ENCODE results near the gene SELPLG.

Gene SELPLG

DNA sequence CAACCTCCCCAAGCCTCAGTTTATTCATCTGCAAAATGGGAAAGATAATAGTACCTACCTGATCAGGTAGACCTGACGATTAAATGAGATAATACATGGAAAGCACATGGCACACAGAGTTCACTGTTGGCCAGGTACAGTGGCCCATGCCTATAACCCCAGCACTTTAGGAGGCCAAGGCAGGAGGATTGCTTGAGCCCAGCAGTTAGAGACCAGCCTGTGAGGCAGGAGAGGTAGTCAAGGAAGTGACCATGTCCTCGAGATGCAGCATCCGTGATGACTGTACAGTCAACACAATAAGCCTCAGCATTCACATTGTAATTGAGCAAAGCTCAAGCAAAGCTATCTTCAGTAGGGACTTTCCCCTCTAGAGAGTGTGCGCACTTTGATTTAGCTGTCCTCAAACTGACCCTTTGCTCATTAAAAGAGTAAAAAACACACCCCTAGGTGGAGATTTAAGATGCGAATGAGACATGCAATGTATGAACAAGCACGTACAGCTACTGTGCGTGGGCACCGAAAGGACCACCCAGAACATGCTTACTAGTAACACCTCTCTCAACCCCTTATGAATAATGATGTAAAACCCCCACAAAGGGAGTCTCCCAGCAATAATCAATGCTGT lies 61.4 kb downstream of the SELPLG start:
- DNase-seq (ENCODE audit: low read depth, low spot score), result no peak

Data from ELF-1 (cell line).